IPS-20b (cell line): Measurements from ENCODE around the gene KRIT1.

ENCODE experiments used
- H3K27ac ChIP-seq: one replicate; pipeline ENCODE4 v1.5.1; 2013; ENCODE audit warnings: low read length
- H3K27me3 ChIP-seq: 2 replicates; pipeline ENCODE4 v1.6.1; 2013; ENCODE audit warnings: mild to moderate bottlenecking, low read length, inconsistent platforms; ENCODE audit not compliant: insufficient read depth
- H3K36me3 ChIP-seq: 2 replicates; pipeline ENCODE4 v1.6.1; 2013; ENCODE audit warnings: low read depth, mild to moderate bottlenecking, inconsistent platforms, low read length, moderate library complexity; ENCODE audit not compliant: insufficient read depth
- H3K4me1 ChIP-seq: 2 replicates; pipeline ENCODE4 v1.6.1; 2013; ENCODE audit warnings: mild to moderate bottlenecking, control low read depth, inconsistent platforms, low read length, moderate library complexity; ENCODE audit not compliant: insufficient read depth
- H3K4me3 ChIP-seq: 2 replicates; pipeline ENCODE4 v1.5.1; 2013; ENCODE audit warnings: mild to moderate bottlenecking, low read length, inconsistent platforms
- H3K9ac ChIP-seq: 2 replicates; pipeline ENCODE4 v1.6.1; 2013; ENCODE audit warnings: low read depth, mild to moderate bottlenecking, inconsistent platforms, low read length, moderate library complexity
- H3K9me3 ChIP-seq: 2 replicates; pipeline ENCODE4 v1.6.1; 2013; ENCODE audit warnings: mild to moderate bottlenecking, low read depth, low read length, inconsistent platforms; ENCODE audit not compliant: insufficient read depth

Gene KRIT1

GRCh38 chr7:92245487-92246359 lies at the start of gene KRIT1, which contains the start of gene ANKIB1:
TSS of gene KRIT1 (minus strand) at chr7:92245914. CDS start at chr7:92242135, 3,779 bp downstream.
TSS of gene ANKIB1 (plus strand) at chr7:92245974. CDS start at chr7:92294979, 49,005 bp downstream.
- Histone ChIP-seq H3K4me1 (peaks cover 21% of the 10 kb centered on the region), H3K36me3 (peaks cover 13% of the 10 kb centered on the region), H3K9me3 (no peaks in the 10 kb centered on the region)

GRCh38 chr7:92295391-92295790 lies 49.7 kb upstream of the KRIT1 start:
- Histone ChIP-seq H3K27ac (no peak overlapping the region), H3K9ac (no peak overlapping the region), H3K27me3 (no peaks in the 10 kb centered on the region), H3K9me3 (no peaks in the 10 kb centered on the region), H3K4me3 (no peak overlapping the region), H3K36me3 (peaks cover 15% of the 10 kb centered on the region), H3K4me1 (peaks cover 12% of the 10 kb centered on the region)

More at GRCh38 chr7:92245487-92246359, at the start of gene KRIT1, which contains the start of gene ANKIB1:
- Histone ChIP-seq H3K9ac (peak within 1 kb of the TSS; percentile 98), H3K27ac (peak within 1 kb of the TSS; percentile 21), H3K27me3 (no peaks in the 10 kb centered on the region), H3K4me3 (peak within 1 kb of the TSS; percentile 83)

DNA sequence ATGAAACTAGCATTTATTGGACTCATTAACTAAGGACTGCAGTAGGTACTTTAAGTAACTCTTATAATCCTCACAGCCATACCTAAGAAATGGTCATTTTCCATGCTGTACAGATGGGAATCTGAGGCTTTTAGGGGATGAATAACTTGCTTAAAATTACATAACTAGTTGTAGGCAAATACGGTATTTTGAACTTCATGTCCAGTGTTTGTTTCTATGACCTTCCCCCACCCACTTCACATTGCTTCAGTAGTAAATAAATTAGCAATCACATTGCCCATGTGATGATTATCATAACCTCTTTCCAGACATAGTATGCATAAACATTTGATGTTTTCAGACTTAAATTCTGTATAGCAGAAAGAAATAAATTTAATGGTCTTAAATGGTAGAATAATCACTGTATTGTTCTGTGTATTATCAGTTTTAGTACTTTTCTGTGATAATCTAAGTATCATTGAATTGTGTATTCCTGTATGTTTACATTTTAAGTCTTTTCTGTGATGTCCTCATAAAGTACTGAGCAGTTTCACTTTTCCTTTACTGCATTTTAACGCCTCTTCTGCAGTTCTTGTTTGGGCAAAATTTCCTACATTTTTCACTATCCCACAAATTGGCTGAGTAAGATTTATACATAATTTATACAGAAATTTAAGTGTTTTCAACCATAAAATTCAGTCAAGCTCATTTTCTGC lies 48.3 kb upstream of the KRIT1 start:
- no peaks in the 10 kb centered on the region for H3K9me3 ChIP-seq
- no peak overlapping the region for H3K9ac ChIP-seq
- H3K4me1 ChIP-seq = peaks cover 12% of the 10 kb centered on the region
- H3K4me3 ChIP-seq = no peak overlapping the region
- no peaks in the 10 kb centered on the region for H3K27me3 ChIP-seq
- peaks cover 11% of the 10 kb centered on the region for H3K36me3 ChIP-seq
- H3K27ac ChIP-seq = no peak overlapping the region

- Histone ChIP-seq H3K4me3 (no peak overlapping the region), H3K9ac (no peak overlapping the region), H3K9me3 (no peaks in the 10 kb centered on the region), H3K27me3 (no peaks in the 10 kb centered on the region), H3K27ac (no peak overlapping the region), H3K36me3 (peaks cover 7% of the 10 kb centered on the region), H3K4me1 (peaks cover 12% of the 10 kb centered on the region)
These were observed 47.3 kb upstream of the KRIT1 start for GRCh38 chr7:92292981-92293380.

GRCh38 chr7:92289321-92289720 lies 43.6 kb upstream of the KRIT1 start:
- Histone ChIP-seq H3K4me3 (no peak overlapping the region), H3K27ac (no peak overlapping the region), H3K9ac (no peak overlapping the region), H3K4me1 (peaks cover 7% of the 10 kb centered on the region), H3K36me3 (no peaks in the 10 kb centered on the region), H3K9me3 (no peaks in the 10 kb centered on the region), H3K27me3 (no peaks in the 10 kb centered on the region)

DNA sequence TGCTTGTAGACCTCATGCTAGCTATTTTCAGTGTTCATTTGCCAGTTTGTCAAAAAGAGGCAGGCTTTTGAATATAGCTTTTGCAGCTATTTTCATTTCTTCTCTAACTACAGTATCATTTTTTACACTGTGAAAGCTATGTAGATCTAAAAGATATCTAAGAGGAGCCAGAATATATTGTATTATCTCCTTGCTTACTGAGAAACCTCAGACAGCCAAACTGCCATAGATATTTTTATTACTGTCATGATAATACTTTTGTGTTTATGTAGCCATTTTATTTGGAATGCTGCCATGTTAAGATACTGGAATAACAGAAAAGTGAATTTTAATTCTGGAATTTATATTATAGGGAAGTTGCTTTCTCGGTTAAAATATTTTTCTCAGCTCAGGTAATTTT lies 37.2 kb upstream of the KRIT1 start:
- Histone ChIP-seq H3K27ac (no peak overlapping the region), H3K9me3 (no peaks in the 10 kb centered on the region), H3K36me3 (no peaks in the 10 kb centered on the region), H3K4me1 (peaks cover 13% of the 10 kb centered on the region; the same call in 1 of the 2 replicates), H3K9ac (no peak overlapping the region), H3K27me3 (no peaks in the 10 kb centered on the region), H3K4me3 (no peak overlapping the region)

GRCh38 chr7:92282221-92282814 lies 36.6 kb upstream of the KRIT1 start:
- Histone ChIP-seq H3K27me3 (no peaks in the 10 kb centered on the region), H3K9ac (no peak overlapping the region), H3K9me3 (no peaks in the 10 kb centered on the region), H3K4me1 (peaks cover 13% of the 10 kb centered on the region; the same call in 1 of the 2 replicates), H3K4me3 (no peak overlapping the region), H3K36me3 (no peaks in the 10 kb centered on the region), H3K27ac (no peak overlapping the region)

- Histone ChIP-seq H3K9ac (no peak overlapping the region), H3K27me3 (no peaks in the 10 kb centered on the region), H3K27ac (no peak overlapping the region), H3K4me3 (no peak overlapping the region), H3K4me1 (peaks cover 13% of the 10 kb centered on the region; the same call in 1 of the 2 replicates), H3K36me3 (no peaks in the 10 kb centered on the region), H3K9me3 (no peaks in the 10 kb centered on the region)
These were observed 35.3 kb upstream of the KRIT1 start for GRCh38 chr7:92281031-92281430.

DNA sequence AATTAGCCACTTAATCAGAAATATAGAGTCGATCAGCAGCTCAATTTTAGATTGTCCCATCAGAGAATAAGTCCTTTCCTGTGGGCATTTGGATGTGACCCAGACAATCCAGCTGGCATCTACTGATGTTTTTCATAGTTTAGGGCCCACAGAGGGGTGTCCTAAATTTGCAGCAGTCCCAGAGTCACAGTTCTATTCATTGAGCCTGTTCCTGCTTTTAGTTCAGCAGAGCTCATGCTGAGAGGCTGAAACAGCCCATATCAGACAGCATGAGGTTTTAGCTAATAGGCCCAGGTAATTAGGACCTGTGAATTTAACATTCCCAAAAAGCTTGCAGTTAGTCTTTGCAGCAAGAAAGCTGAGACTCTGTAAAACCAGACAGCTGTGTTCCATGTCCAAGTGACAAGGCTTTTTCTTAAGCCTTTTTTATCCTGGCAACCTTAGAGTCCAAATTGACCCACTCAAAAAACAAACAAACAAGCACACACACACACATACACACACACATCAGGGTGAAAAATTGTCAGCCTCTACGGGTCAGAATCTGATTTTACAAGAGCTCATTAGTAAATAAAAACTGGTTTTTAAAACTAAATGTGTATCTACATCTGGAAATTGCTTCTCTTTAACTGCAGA lies 33.8 kb upstream of the KRIT1 start:
- Histone ChIP-seq H3K9ac (no peak overlapping the region), H3K27me3 (no peaks in the 10 kb centered on the region), H3K4me1 (peaks cover 13% of the 10 kb centered on the region; the same call in 1 of the 2 replicates), H3K36me3 (no peaks in the 10 kb centered on the region), H3K27ac (no peak overlapping the region), H3K9me3 (no peaks in the 10 kb centered on the region), H3K4me3 (no peak overlapping the region)

DNA sequence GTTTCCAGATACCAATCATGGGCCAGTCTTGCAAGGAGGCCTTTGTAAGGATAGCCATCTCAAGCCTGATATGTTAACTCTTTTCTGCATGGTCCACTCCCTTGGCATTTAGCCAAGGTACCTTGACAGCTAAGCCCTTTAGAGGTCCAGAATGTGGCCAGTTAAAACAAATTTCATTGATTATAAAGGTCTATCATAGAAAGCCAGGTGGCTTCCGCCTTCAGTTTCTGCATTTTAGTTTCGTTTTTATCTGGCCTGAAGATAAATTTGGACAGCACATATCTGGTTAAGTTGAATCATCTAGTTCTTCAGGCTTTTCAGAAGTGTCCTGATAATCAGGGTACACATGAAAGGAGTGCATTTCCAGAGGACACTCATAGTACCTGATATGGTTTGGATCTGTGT lies 30.7 kb upstream of the KRIT1 start:
- Histone ChIP-seq H3K36me3 (no peaks in the 10 kb centered on the region), H3K4me3 (no peak overlapping the region), H3K27me3 (no peaks in the 10 kb centered on the region), H3K27ac (no peak overlapping the region), H3K4me1 (peaks cover 13% of the 10 kb centered on the region; the same call in 1 of the 2 replicates), H3K9me3 (no peaks in the 10 kb centered on the region), H3K9ac (no peak overlapping the region)

DNA sequence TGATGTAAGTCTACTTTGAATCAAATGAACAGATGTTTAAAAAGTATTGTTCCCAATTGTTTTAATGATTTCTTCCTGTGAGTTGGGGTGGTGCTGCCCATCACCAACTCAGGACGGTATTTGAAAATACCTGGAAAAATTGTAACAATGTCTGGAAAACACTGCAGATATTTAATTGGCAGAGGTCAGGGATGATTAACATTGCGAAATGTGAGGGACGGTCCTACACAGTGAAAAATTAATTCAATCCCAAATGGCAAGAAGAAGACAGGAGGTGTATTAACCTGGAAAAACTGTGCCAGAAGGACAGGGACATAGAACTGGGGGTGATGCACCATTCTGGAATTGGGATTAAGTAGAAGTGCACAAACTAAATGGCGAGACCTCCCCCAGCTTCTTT lies 29.6 kb upstream of the KRIT1 start:
- Histone ChIP-seq H3K9ac (no peak overlapping the region), H3K4me1 (peaks cover 13% of the 10 kb centered on the region; the same call in 1 of the 2 replicates), H3K27ac (no peak overlapping the region), H3K4me3 (no peak overlapping the region), H3K36me3 (no peaks in the 10 kb centered on the region), H3K9me3 (no peaks in the 10 kb centered on the region), H3K27me3 (no peaks in the 10 kb centered on the region)
